ENCODE results near the gene EXOC6.

The EXOC6 gene

DNA sequence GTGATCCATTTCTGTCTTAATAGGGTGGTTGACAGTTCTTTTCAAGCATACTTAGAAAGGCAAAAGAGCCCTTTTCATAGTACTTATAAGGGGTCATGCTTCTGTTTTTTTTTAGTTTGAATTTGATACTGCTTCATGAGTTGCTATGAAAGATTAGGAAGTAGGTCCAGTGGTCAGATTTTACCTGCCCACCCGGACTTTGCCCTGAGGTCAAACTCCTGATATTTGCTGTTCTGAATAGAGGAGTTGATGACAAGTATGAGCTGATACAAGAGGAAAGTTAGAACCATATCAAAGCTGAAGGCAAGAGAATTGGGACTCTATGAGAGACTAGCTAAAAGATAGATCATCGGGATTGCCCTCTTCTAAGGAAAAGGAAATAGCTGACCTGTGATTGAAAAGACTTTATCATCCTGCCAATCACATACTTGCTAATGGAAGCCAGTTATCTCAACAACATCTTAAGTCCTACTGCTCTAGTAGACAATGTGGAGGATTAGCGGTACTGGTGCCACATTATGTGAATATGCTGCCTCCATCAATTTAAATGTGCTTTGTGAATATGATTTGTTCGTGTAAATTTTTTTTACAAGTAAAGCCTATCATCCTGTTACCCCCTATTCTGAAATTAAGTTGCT, 174.8 kb downstream of the EXOC6 start:
- no peak overlapping the region for H3K27ac ChIP-seq (ENCODE audit: low read depth, low read length)
- H3K36me3 ChIP-seq (ENCODE audit: insufficient read depth, low read length): 0 out of 2 replicates have a peak, but pooled peaks cover 3% of the 10 kb centered on the region
- no peak overlapping the region for H3K4me3 ChIP-seq (ENCODE audit: low read depth, low read length)
- H3K79me2 ChIP-seq (ENCODE audit: control insufficient read depth, insufficient read depth, low read length, unreplicated experiment): no peaks in the 10 kb centered on the region
- no peaks in the 10 kb centered on the region for H3K27me3 ChIP-seq (ENCODE audit: insufficient read depth, low read length)
- no peaks in the 10 kb centered on the region for H3K4me1 ChIP-seq (ENCODE audit: control insufficient read depth, insufficient read depth, low read length, unreplicated experiment)
- H2AFZ ChIP-seq (ENCODE audit: low read length, unreplicated experiment): no peak overlapping the region

- Histone ChIP-seq H3K27me3 (ENCODE audit: insufficient read depth, low read length) (no peaks in the 10 kb centered on the region), H3K27ac (ENCODE audit: low read depth, low read length) (no peak overlapping the region), H3K4me1 (ENCODE audit: control insufficient read depth, insufficient read depth, low read length, unreplicated experiment) (peaks cover 23% of the 10 kb centered on the region), H3K4me3 (ENCODE audit: low read depth, low read length) (no peak overlapping the region), H3K79me2 (ENCODE audit: control insufficient read depth, insufficient read depth, low read length, unreplicated experiment) (no peaks in the 10 kb centered on the region), H2AFZ (ENCODE audit: low read length, unreplicated experiment) (no peak overlapping the region), H3K36me3 (ENCODE audit: insufficient read depth, low read length) (0 out of 2 replicates have a peak, but pooled peaks cover 3% of the 10 kb centered on the region)
Observed at GRCh38 chr10:93026072-93026471, 177.8 kb downstream of the EXOC6 start.

- no peaks in the 10 kb centered on the region for H3K79me2 ChIP-seq (ENCODE audit: control insufficient read depth, insufficient read depth, low read length, unreplicated experiment)
- H3K4me1 ChIP-seq (ENCODE audit: control insufficient read depth, insufficient read depth, low read length, unreplicated experiment): peaks cover 25% of the 10 kb centered on the region
- no peaks in the 10 kb centered on the region for H3K27me3 ChIP-seq (ENCODE audit: insufficient read depth, low read length)
- no peak overlapping the region for H3K4me3 ChIP-seq (ENCODE audit: low read depth, low read length)
- H3K27ac ChIP-seq (ENCODE audit: low read depth, low read length): no peak overlapping the region
- no peak overlapping the region for H2AFZ ChIP-seq (ENCODE audit: low read length, unreplicated experiment)
- 0 out of 2 replicates have a peak, but pooled peaks cover 3% of the 10 kb centered on the region for H3K36me3 ChIP-seq (ENCODE audit: insufficient read depth, low read length)
Observed at GRCh38 chr10:93027508-93027907, 179.2 kb downstream of the EXOC6 start.

GRCh38 chr10:93028883-93029282, 180.6 kb downstream of the EXOC6 start:
- H3K4me1 ChIP-seq (ENCODE audit: control insufficient read depth, insufficient read depth, low read length, unreplicated experiment): peaks cover 25% of the 10 kb centered on the region
- H3K27me3 ChIP-seq (ENCODE audit: insufficient read depth, low read length): no peaks in the 10 kb centered on the region
- no peak overlapping the region for H2AFZ ChIP-seq (ENCODE audit: low read length, unreplicated experiment)
- no peak overlapping the region for H3K4me3 ChIP-seq (ENCODE audit: low read depth, low read length)
- no peaks in the 10 kb centered on the region for H3K79me2 ChIP-seq (ENCODE audit: control insufficient read depth, insufficient read depth, low read length, unreplicated experiment)
- H3K36me3 ChIP-seq (ENCODE audit: insufficient read depth, low read length): 0 out of 2 replicates have a peak, but pooled peaks cover 3% of the 10 kb centered on the region
- peak overlapping the region; percentile 0; the same call in 1 of the 2 replicates for H3K27ac ChIP-seq (ENCODE audit: low read depth, low read length)

- H2AFZ ChIP-seq (ENCODE audit: low read length, unreplicated experiment): no peak overlapping the region
- H3K79me2 ChIP-seq (ENCODE audit: control insufficient read depth, insufficient read depth, low read length, unreplicated experiment): no peaks in the 10 kb centered on the region
- peak overlapping the region; percentile 39 for H3K27ac ChIP-seq (ENCODE audit: low read depth, low read length)
- H3K4me3 ChIP-seq (ENCODE audit: low read depth, low read length): no peak overlapping the region
- no peaks in the 10 kb centered on the region for H3K27me3 ChIP-seq (ENCODE audit: insufficient read depth, low read length)
- 0 out of 2 replicates have a peak, but pooled peaks cover 3% of the 10 kb centered on the region for H3K36me3 ChIP-seq (ENCODE audit: insufficient read depth, low read length)
- H3K4me1 ChIP-seq (ENCODE audit: control insufficient read depth, insufficient read depth, low read length, unreplicated experiment): peaks cover 25% of the 10 kb centered on the region
Observed at GRCh38 chr10:93030409-93030808, 182.1 kb downstream of the EXOC6 start.

DNA sequence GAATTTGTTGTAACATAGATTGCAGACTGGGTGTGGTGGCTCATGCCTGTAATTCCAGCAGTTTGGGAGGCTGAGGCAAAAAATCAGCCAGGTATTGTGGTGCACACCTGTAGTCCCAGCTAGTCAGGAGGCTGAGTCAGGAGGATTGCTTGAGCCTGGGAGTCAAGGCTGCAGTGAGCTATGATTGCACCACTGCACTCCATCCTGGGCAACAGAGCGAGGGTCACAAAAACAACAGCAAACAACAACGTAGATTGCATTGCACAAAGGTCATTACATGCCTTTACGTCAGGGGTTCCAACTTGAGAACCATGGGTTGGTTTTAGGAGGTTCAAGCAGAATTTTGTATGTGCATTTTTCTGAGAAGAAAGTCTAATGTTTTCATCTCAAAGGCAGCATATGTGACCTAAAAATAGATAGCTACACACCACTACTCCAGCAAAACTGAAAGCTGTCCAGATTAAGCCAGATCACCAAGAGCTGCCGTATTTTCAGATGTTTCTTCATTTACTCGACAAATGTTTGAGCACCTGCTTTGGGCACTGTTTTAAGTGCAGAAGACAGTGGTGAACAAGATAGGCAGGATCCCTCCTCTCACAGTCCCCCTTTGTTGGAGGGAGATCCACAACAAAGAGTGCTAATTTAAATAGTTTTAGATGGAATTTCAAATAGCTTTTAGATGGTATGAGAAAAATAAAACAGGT, 183.9 kb downstream of the EXOC6 start:
- no peak overlapping the region for H3K27ac ChIP-seq (ENCODE audit: low read depth, low read length)
- no peaks in the 10 kb centered on the region for H3K79me2 ChIP-seq (ENCODE audit: control insufficient read depth, insufficient read depth, low read length, unreplicated experiment)
- H3K4me3 ChIP-seq (ENCODE audit: low read depth, low read length): no peak overlapping the region
- H3K27me3 ChIP-seq (ENCODE audit: insufficient read depth, low read length): no peaks in the 10 kb centered on the region
- peaks cover 25% of the 10 kb centered on the region for H3K4me1 ChIP-seq (ENCODE audit: control insufficient read depth, insufficient read depth, low read length, unreplicated experiment)
- no peak overlapping the region for H2AFZ ChIP-seq (ENCODE audit: low read length, unreplicated experiment)
- H3K36me3 ChIP-seq (ENCODE audit: insufficient read depth, low read length): no peaks in the 10 kb centered on the region

DNA sequence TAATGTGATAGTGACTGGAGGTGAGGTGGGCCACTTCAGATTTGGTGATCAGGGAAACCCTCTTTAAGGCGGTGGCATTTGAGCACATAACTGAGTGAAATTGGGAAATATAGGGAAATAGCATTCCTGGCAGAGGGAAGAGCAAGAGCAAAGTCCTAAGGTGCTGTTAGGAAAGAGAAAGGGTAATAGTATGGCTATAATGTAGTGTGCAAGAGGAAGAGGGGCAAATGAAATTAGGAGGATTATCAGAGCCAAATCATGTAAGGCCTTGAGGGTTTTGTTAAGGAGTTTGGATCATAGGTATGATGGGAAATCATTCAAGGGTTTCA, 184.5 kb downstream of the EXOC6 start:
- Histone ChIP-seq H2AFZ (ENCODE audit: low read length, unreplicated experiment) (no peak overlapping the region), H3K27ac (ENCODE audit: low read depth, low read length) (no peak overlapping the region), H3K4me1 (ENCODE audit: control insufficient read depth, insufficient read depth, low read length, unreplicated experiment) (peaks cover 25% of the 10 kb centered on the region)

DNA sequence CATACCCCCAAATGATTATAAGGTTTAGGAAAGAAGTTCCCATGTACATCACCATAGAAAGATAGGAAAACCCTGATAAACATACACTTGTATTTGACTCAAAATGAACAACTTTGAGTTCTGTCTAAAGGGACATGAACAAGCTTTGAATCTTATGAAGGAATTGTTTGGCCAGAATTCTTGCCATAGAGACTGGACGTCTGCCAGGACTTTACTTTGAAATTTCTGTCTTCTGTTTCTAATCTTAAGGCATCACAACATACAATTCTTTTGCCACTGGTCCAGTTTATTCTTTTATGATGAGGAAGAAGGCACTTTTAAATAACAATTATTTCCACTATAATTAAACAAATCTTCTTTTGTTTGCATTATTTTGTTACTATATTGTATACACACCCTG, 186.1 kb downstream of the EXOC6 start:
- H3K4me1 ChIP-seq (ENCODE audit: control insufficient read depth, insufficient read depth, low read length, unreplicated experiment): peaks cover 25% of the 10 kb centered on the region
- no peak overlapping the region for H3K27ac ChIP-seq (ENCODE audit: low read depth, low read length)
- H3K36me3 ChIP-seq (ENCODE audit: insufficient read depth, low read length): no peaks in the 10 kb centered on the region
- H3K79me2 ChIP-seq (ENCODE audit: control insufficient read depth, insufficient read depth, low read length, unreplicated experiment): no peaks in the 10 kb centered on the region
- H3K27me3 ChIP-seq (ENCODE audit: insufficient read depth, low read length): no peaks in the 10 kb centered on the region
- no peak overlapping the region for H3K4me3 ChIP-seq (ENCODE audit: low read depth, low read length)
- H2AFZ ChIP-seq (ENCODE audit: low read length, unreplicated experiment): no peak overlapping the region

More for the DNA sequence above, 184.5 kb downstream of the EXOC6 start:
- Histone ChIP-seq H3K27me3 (ENCODE audit: insufficient read depth, low read length) (no peaks in the 10 kb centered on the region), H3K36me3 (ENCODE audit: insufficient read depth, low read length) (no peaks in the 10 kb centered on the region), H3K4me3 (ENCODE audit: low read depth, low read length) (no peak overlapping the region), H3K79me2 (ENCODE audit: control insufficient read depth, insufficient read depth, low read length, unreplicated experiment) (no peaks in the 10 kb centered on the region)

- peak overlapping the region; percentile 40 for H2AFZ ChIP-seq (ENCODE audit: low read length, unreplicated experiment)
- H3K79me2 ChIP-seq (ENCODE audit: control insufficient read depth, insufficient read depth, low read length, unreplicated experiment): no peaks in the 10 kb centered on the region
Observed at GRCh38 chr10:93039110-93039509, 190.8 kb downstream of the EXOC6 start.

GRCh38 chr10:93039721-93040120, 191.4 kb downstream of the EXOC6 start:
- no peaks in the 10 kb centered on the region for H3K79me2 ChIP-seq (ENCODE audit: control insufficient read depth, insufficient read depth, low read length, unreplicated experiment)
- peaks cover 16% of the 10 kb centered on the region for H3K4me1 ChIP-seq (ENCODE audit: control insufficient read depth, insufficient read depth, low read length, unreplicated experiment)
- H3K4me3 ChIP-seq (ENCODE audit: low read depth, low read length): no peak overlapping the region
- H3K27me3 ChIP-seq (ENCODE audit: insufficient read depth, low read length): no peaks in the 10 kb centered on the region
- H2AFZ ChIP-seq (ENCODE audit: low read length, unreplicated experiment): no peak overlapping the region
- no peaks in the 10 kb centered on the region for H3K36me3 ChIP-seq (ENCODE audit: insufficient read depth, low read length)
- no peak overlapping the region for H3K27ac ChIP-seq (ENCODE audit: low read depth, low read length)

More at GRCh38 chr10:93039110-93039509, 190.8 kb downstream of the EXOC6 start:
- H3K4me1 ChIP-seq (ENCODE audit: control insufficient read depth, insufficient read depth, low read length, unreplicated experiment): peaks cover 16% of the 10 kb centered on the region
- peak overlapping the region; percentile 10; the same call in 1 of the 2 replicates for H3K27ac ChIP-seq (ENCODE audit: low read depth, low read length)
- no peaks in the 10 kb centered on the region for H3K27me3 ChIP-seq (ENCODE audit: insufficient read depth, low read length)
- H3K4me3 ChIP-seq (ENCODE audit: low read depth, low read length): no peak overlapping the region
- H3K36me3 ChIP-seq (ENCODE audit: insufficient read depth, low read length): no peaks in the 10 kb centered on the region

DNA sequence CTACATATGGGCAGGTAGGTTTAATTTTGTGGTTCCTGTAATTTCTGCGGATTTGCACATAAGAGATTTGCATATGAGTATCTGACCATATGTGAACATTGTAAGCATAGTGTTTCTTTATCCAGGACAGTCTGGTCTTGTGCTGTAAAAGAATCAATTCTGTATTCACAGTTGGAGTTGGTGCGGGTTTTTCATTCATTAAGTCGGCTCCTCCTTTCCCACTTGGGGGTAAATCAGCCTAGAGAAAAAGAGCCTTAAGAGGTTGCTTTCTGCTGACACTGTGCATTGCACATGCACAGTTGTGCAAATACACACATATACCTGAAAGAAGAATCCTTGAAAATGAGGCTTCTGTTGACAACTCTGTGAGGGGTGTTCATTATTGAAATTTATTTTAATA, 206.2 kb downstream of the EXOC6 start:
- H2AFZ ChIP-seq (ENCODE audit: low read length, unreplicated experiment): no peak overlapping the region
- peaks cover 5% of the 10 kb centered on the region for H3K27me3 ChIP-seq (ENCODE audit: insufficient read depth, low read length)
- no peaks in the 10 kb centered on the region for H3K36me3 ChIP-seq (ENCODE audit: insufficient read depth, low read length)
- no peak overlapping the region for H3K27ac ChIP-seq (ENCODE audit: low read depth, low read length)
- no peaks in the 10 kb centered on the region for H3K79me2 ChIP-seq (ENCODE audit: control insufficient read depth, insufficient read depth, low read length, unreplicated experiment)
- no peaks in the 10 kb centered on the region for H3K4me1 ChIP-seq (ENCODE audit: control insufficient read depth, insufficient read depth, low read length, unreplicated experiment)
- H3K4me3 ChIP-seq (ENCODE audit: low read depth, low read length): no peak overlapping the region

Data from ACC112 (cell line).